GM12891 (cell line): Measurements from ENCODE around the gene FOXK1.
"Not testable (repeated sequence)": the region's sequence is repeated elsewhere in the genome, so short reads cannot be mapped to it uniquely, and the experiment has no call there.

Experiments used
- PAX5 ChIP-seq: IDR thresholded peaks from 2 replicates; pipeline ENCODE4 v1.6.1; 2011; ENCODE audit warnings: low read length, moderate library complexity, mild to moderate bottlenecking; ENCODE audit not compliant: insufficient read depth, severe bottlenecking
- POLR2A ChIP-seq: IDR thresholded peaks from 2 replicates; pipeline ENCODE4 v1.6.1; 2011; ENCODE audit warnings: low read depth, low read length, control low read depth
- POLR2AphosphoS5 ChIP-seq: IDR thresholded peaks from 2 replicates; pipeline ENCODE4 v1.6.1; 2011; ENCODE audit warnings: low read depth, low read length, control low read depth
- POU2F2 ChIP-seq: IDR thresholded peaks from 2 replicates; pipeline ENCODE4 v1.6.1; 2011; ENCODE audit warnings: low read depth, mild to moderate bottlenecking, control low read depth, low read length, moderate library complexity
- SPI1 ChIP-seq: IDR thresholded peaks from 2 replicates; pipeline ENCODE4 v1.6.1; 2011; ENCODE audit warnings: low read depth, low read length, control low read depth
- TAF1 ChIP-seq: IDR thresholded peaks from 2 replicates; pipeline ENCODE4 v1.6.1; 2011; ENCODE audit warnings: low read depth, low read length, control low read depth

- not testable (repeated sequence) for TF ChIP-seq POLR2A, POLR2AphosphoS5, SPI1, TAF1, POU2F2, PAX5
Observed at GRCh38 chr7:4794171-4794570, 112.1 kb downstream of the FOXK1 start.
